VCaP (cell line): Measurements from ENCODE around the gene ABCG4.

ENCODE experiments used
- H3K27ac ChIP-seq: fragments of 450-650 bp; 2 replicates; pipeline ENCODE4 v1.5.1; 2017
- CTCF ChIP-seq: fragments of 450-650 bp; conservative IDR thresholded peaks from 2 replicates; pipeline ENCODE4 v1.5.1; 2017; ENCODE audit warnings: mild to moderate bottlenecking, moderate library complexity

Gene ABCG4

GRCh38 chr11:119106564-119107537, 42.0 kb upstream of the ABCG4 start, which contains the start of gene C2CD2L:
Gene C2CD2L, plus strand, starts transcription at chr11:119107344. Its CDS starts 398 bp downstream, at chr11:119107742.
- peak within 1 kb of the TSS; percentile 88 for H3K27ac ChIP-seq
- no peak for TF ChIP-seq CTCF

GRCh38 chr11:119107538-119108145, 41.2 kb upstream of the ABCG4 start:
- no peak for TF ChIP-seq CTCF
- peak overlapping the region; percentile 88 for H3K27ac ChIP-seq

- TF ChIP-seq CTCF, result no peak
- peak overlapping the region; percentile 88 for H3K27ac ChIP-seq
Measured at GRCh38 chr11:119108146-119108856, 40.6 kb upstream of the ABCG4 start.

GRCh38 chr11:119108857-119109221, 40.0 kb upstream of the ABCG4 start:
- H3K27ac ChIP-seq, result peak overlapping the region; percentile 88
- no peak for TF ChIP-seq CTCF

GRCh38 chr11:119109843-119110242, 39.0 kb upstream of the ABCG4 start:
- no peak for TF ChIP-seq CTCF
- peak overlapping the region; percentile 88; the same call in 1 of the 2 replicates for H3K27ac ChIP-seq

- no peak for TF ChIP-seq CTCF
- no peak overlapping the region for H3K27ac ChIP-seq
Measured at GRCh38 chr11:119110439-119110838, 38.4 kb upstream of the ABCG4 start.

- TF ChIP-seq CTCF, result no peak
- no peak overlapping the region for H3K27ac ChIP-seq
Measured at GRCh38 chr11:119111361-119111925, 37.4 kb upstream of the ABCG4 start.
